Mucosa of gallbladder (tissue), 1 donor: ENCODE results near the gene MYO1F. TPM values are rescaled to one million over a fixed set of nuclear protein-coding genes. Genes with fewer than 3 reads are reported as not detected.
"Not testable (repeated sequence)": the region's sequence is repeated elsewhere in the genome, so short reads cannot be mapped to it uniquely, and the experiment has no call there.

Experiments used
- DNase-seq: peaks from one replicate; pipeline ENCODE4 v3.0.0-alpha.2; 2020; ENCODE audit warnings: low spot score
- total RNA-seq: library from RNA; stranded (reverse); gene quantifications from one replicate; pipeline ENCODE4 v1.2.1, GENCODE V29; 2021
- donor health status: DM: no; HTN: no; CAD: no.

Gene MYO1F
- total RNA-seq, 1 donor from 2014 or later, result 47.2 TPM

DNA sequence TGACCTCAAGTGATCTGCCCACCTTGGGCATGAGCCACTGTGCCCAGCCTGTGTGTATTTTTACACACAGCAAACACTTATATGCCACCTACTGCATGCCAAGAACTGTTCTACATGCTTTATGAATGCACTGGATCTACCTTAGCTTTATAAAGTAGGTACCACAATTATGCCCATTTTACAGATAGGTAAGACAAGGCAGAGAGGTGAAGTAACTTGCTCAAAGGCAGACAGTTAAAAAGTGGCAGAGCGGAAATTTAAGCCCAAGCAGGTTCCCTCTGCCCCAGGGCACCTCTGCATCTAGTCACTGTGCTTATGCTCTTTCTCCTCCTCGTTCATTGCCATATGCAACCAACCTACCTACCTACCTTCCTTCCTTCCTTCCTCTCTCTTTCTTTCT, 22.8 kb upstream of the MYO1F start:
- no peak for DNase-seq

DNA sequence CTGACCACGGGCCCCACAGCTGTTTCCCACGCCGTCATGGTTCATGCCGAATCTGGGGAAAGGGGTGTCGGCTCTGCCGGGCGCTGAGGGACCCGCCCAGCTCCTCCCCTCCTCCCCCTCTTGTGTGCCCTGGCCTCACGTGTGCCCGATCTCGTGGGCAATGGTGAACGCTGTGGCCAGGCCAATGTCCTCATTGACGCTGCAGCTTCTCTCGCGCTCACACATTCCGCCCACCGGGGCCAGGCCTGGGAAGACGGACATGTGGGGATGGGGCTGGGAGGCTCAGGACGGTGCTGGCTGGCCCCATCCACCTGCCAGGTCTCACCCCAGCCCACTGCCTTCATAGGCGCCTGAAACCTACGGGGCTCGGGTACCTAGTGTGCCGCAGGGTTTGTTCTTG, 18.9 kb upstream of the MYO1F start:
- DNase-seq, result no peak

DNA sequence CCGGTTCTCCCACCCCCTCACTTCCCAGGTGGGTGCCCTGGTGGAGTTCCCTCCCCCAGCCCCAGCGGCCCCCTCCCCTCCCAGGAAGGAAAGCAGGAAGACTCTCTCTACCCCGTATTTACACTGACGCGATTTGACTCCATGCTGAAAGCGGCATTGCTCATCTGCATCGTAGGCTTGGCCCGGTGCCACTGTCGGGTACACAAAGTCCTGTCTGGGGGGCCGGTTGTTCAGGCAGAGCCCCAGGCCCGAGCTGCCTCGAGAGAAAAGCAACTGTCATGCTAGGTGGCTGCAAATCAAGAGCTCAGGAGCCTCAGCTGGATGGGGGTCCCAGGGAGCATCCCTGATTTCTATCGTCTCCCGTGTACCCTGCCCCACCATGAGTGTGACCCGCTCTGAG, 18.4 kb upstream of the MYO1F start:
- no peak for DNase-seq

DNA sequence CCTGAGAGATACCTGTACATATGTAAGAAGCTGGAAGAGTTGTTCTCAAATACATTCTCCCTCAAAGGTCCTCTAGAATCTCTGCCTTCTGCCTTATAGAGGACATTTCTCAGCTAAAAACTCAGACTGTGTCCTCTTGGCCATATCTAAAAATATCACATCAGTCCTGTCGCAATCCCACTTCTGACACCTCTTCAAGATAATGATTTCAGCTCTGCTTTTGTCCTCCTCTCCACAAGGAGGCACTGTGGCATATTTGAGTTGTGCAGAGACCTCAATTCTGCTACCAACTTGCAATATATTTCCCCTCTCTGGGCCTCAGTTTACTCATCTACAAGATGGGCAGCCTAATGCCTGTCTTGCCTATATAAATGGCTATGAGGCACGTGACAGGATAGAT, 16.7 kb upstream of the MYO1F start:
- DNase-seq, result no peak

DNA sequence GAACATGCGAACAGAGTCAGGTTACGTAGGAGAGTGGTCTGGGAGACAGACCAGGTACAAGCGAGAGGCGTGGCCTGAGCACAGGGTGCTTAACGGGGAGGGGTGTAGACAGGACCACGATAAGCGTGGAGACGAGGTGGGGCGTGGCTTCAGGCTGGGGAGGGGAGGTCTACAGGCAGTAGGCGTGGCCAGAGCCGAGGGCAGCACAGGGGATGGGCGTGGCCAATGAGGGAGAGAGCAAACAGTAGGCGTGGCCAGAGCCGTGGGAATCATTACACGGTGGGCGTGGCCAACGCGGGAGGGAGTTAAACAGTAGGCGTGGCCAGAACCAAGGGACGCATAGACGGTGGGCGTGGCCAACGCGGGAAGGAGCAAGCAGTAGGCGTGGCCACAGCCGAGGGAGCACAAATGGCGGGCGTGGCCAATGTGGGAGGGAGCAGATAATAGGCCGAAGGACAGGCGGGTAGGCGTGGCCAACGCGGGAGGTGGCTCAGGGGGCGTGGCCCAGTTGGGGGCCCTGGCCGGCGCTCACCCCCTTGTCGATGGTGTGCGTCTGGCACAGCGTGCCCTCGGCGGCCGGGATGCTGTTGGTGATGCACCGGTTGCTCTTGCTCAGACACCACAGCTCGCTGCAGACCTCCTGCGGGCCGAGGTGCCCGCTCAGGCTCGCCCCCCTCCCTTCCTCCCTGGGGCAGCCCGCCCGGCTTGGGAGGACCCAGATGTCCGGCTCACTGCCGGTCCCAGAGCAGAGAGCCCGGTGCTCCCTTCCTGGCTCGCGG, 15.2 kb upstream of the MYO1F start:
- DNase-seq, result peak; percentile 95

DNA sequence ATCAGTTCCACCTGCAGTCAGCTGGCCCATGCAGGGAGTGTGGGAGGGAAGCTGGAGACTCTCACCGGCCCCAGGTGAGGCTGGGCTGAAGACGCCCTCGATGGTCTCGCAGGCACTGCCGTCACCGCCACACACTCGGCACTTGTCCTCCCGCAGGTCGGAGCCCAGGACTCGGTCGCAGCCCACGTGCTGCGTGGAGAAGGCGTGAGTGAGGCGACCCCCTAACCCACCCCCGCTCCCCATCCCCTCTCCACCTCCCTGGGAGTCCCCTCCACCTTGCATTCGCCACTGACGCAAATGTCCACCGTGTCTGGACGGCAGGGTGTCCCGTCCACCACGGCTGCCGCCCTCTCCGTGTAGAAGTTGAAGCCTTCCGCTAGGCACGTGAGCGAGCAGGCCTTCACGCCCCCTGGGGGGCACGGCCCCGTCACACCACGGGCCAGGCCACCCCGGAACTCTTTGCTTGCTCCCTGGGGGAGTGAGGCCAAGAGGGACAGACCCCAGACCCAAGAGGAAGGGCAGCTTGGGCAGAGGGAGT, 12.0 kb upstream of the MYO1F start:
- no peak for DNase-seq

DNA sequence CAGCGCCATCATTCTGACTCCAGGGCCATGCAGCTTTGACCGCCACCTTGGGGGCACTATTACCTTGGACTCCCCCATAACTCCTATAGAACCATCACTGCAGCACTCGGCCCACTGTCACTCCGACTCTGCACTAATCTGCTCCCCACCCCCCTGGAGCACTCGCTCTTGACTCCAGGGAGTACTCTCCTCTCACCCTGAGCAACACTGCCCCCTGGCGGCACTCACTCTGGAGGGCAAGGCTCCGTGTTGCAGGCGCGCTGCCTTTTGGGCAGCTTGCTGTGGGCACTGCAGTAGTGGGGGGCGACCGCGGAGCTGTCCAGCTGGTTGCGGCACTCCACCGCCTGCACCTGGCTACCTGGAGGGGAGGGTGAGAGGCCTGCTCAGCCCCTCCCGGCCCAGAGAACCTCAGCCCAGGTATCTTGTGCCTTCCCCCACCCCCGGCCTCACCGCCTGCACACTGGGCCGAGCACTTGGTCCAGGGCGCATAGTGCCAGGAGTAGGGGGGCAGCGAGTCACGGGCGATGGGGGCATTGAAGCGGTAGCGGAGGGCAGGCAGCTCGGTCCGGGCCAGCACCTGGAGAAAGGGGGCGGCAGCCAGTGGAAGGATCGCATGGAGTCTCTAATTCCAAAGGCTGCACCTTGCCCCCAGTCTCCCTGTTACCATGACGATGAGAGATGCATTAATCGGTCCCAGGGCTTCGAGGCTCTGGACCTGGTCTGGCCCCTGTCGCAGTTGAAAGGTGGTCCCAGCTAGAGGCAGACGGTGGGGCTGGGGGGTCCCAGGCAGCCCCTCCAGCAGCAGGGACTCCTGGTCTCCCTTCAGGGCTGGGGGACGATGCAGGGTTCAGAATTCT, 8.9 kb upstream of the MYO1F start:
- DNase-seq, result no peak

DNA sequence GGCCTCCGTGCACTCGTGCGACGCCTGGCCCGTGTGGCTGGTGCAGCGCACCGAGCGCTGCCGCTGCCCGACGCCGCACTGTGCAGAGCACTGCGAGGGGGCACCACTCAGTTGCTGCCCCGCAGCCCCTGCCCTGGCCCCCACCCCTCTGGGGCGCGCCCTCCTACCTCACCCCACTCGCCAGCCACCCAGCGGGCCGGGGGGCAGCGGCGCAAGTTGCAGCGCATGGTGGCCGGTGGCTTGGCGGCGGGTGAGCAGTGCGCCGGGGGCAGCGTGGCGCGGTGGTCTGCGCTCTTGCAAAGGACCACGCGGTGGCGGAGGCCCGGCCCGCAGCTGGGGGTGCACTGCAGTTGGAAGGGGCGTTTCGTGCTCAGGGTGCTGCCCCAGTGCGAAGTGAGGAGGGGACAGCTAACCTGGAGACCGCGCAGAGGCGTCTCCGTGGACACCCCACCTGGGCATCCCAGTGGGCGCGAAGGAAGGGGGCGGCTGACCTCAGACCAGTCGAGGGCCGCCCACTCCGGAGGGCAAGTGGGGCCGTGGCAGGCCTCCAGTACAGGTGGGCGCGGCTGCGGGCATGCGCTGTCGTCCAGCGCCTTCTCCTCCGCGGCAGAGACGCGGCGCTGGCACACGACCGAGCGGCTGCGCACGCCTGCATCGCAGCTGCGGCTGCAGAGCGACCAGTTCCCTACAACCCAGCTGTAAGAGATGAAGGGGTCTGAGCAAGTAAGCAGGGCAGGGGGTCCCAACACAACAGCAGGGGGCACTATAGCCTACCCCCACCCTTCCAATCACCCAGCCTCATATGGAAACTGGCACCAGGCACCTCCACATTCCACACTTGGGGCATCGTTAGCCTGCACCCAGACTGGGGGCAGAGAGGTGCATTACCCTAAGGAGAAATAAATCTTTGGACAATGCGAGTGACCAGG, 8.0 kb upstream of the MYO1F start:
- DNase-seq, result no peak

DNA sequence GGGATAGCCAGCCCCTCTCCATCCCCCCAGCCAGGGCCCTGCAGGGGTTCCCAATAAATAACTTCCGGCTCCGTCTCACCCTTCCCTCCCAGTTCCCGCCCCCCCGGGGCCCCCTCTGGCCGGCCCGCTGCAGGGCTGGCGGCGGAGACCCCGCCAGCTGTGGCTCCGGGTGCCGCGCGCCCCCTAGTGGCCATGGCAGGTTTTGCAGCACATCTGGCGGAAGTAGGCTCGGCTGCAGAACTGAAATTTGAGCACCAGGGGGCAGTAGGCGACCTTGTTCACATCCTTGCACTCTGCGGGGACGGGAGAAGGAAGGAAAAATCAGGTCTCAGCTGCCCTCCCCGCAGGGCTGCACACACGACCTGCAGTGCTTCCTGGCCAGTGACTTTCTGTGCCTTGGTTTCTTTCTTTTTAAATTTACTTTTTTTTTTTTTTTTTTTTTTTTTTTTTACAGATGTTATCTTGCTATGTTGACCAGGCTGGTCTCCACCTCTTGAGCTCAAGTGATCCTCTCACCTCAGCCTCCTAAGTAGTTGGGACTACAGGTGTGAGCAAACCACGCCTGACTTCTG, 3.6 kb upstream of the MYO1F start:
- peak; percentile 82 for DNase-seq

DNA sequence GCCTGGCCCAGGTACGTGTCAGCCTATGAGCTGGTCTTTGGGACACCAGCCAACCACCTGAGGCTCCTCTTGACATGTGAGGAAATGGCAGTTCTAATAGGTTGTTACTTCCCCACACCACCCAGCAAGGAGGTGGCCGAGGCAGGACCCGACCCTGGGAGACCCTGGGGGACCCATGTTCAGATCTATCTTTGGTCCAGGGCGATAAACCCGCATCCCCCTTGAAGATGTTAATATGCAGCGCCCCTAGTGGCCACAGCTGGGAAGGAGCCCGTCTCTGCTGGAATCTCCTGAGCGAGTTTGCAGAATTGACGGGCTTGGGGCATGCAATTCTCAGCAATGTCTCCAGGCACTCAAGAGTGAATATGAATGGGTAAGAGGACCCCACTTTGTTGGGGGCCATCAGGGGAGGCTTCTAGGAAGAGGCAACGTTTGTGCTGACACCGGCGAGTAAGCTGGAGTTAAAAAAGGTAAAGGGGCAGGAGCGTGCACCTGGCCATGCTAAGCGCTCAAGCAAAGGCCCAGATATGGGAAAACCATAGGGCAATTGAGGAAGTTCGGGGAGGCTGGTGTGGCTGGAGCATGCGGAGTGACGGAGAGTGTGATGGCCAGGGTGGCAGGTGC, 1.5 kb upstream of the MYO1F start:
- peak; percentile 82 for DNase-seq

DNA sequence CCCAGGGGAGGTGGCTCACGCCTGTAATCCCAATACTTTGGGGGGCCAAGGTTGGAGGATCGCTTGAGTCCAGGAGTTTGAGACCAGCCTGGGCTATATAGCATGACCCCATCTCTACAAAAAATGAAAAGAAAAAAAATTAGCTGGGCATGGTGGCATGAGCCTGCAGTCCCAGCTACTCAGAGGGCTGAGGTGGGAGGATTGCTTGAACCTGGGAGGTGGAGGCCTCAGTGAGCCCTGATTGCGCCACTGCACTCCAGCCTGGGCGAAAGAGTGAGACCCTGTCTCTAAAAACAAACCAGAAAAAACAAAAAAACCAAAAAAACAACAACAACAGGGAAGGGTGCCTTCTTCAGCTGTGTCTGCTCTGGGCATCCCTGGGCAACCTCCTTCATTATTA, 499 bp upstream of the MYO1F start:
- no peak for DNase-seq

DNA sequence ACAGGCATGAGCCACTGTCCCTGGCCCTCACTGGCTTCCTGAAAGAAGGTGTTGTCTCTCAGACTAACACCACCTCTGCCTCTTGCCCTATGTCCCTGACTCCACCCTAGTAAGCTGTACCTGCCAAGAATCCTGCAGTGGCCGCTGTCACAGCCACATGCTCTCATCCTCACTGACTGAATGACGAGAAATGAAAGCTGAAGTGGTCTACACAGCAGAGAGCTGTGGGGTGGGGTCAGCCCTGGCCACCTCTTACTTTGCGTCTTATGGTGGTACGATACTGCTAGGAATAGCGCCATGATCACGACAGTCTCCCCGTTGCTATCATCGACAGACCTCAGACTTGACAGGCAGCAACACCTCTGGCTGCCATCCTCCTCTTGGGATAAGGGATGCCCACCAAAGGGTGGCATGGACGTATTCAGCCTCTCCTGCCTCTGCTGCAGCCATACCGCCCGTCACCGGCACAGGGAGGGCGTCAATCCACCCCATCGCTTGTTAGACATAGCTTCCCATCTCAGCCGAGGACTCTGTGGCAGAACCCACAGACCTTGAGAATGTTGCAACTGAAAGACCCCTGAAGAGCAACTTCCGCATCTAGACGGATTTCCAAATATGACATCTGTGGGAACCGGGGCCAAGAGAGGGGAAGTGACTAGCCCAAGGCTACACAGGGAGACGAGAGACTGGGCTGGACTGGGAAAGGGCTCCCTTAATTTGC, 809 bp downstream of the MYO1F start:
- DNase-seq, result no peak

DNA sequence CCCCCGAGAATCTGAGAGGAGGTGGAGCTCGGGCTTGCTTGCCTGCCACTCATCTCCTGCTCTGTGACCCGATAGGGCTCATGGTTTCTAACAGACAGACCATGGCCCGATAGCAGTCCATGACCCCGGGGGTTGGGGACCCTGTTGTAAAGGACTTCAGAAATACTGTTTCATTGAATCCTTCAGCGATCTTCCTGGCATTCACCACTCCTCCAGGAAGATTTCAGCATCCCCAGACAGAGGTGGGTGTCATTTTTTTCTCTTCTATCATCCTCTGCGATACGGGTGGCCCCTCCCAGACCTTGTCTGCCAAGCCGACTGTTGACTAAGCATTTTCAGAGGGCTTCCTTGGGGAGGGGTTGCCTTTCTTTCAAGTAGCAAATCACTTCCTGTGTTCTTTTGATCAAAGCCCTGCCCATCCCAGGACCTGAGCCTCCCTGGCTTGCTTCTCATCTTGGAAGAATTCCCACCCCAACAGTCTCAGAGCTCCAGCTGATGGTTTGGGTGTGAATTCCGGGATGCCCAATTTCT, 1.7 kb downstream of the MYO1F start:
- no peak for DNase-seq

DNA sequence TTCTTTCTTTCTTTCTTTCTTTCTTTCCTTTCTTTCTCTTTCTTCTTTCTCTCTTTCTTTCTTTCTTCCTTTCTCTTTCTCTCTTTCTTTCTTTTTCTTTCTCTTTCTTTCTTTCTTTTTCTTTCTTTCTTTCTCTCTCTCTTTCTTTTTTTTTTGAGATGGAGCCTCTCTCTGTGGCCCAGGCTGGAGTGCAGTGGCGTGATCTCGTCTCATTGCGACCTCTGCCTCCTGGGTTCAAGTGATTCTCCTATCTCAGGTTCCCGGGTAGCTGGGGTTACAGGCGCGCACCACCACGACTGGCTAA, 2.7 kb downstream of the MYO1F start:
- DNase-seq, result not testable (repeated sequence)

DNA sequence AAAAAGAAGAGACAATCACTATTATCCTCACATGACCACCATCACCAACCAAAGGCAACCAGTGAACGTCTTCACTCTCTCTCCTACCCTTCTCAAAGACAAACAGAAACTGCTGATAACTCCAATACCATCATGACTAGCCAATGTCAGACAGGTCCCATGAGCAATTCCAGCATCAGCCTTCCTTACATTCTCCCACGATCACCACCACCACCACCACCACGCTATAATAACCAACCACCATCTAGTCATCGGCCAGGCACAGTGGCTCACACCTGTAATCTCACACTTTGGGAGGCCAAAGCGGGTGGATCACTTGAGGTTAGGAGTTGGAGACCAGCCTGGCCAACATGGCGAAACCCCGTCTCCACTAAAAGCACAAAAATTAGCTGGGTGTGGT, 3.9 kb downstream of the MYO1F start:
- no peak for DNase-seq

DNA sequence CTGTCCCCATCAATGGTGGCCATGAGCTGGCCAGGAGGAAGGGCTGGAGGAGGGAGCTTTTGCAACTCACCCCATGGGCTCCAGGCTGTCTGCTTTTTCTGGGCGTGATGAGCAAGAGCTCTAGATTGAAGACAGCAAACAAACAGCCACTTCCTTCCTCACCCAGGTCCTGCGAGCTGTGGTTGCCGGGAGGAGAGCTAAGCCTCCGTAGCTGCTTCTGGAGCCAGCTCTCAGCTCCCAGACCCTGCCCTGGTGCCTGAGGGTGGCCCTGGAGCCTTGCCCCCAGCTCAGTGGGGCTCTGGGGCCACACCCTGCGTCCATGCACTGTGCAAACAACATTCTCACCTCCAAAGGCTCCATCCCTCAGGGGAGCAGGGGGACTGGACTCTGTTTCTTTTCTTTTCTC, 6.2 kb downstream of the MYO1F start:
- DNase-seq, result peak; percentile 30

DNA sequence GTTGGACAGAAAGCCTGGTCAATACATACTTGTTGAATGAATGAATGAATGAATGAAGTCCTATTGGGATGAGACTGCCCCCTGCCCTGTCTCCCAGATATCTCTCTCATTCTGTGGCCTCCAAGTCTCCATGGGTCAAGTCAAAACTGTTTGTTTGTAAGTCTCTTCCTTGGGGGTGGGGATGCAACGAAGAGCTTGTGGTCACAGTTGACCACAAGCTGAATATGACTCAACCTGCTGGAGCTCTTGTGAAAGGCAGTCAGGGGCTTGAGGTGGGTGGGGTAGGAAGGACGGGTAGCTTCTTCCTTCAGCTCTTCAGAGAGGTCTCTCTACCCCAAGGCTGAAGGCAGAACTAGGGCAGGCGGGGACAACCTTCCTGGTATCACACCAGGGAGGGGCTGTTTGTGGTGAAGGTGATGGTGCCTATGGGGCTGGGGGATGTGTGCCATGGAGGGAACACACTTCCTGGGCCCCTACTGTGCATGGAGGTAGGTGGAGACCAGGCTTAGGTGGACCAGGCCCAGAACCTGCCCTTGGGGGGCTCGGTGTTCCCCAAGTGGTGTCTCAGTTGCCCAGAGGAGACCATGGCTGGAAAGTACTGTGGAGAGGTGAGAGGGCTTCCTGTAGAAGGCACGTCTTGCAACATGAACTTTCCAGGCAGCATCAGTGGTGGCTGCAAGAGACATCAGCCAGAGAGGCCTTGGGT, 8.0 kb downstream of the MYO1F start:
- peak; percentile 52 for DNase-seq

DNA sequence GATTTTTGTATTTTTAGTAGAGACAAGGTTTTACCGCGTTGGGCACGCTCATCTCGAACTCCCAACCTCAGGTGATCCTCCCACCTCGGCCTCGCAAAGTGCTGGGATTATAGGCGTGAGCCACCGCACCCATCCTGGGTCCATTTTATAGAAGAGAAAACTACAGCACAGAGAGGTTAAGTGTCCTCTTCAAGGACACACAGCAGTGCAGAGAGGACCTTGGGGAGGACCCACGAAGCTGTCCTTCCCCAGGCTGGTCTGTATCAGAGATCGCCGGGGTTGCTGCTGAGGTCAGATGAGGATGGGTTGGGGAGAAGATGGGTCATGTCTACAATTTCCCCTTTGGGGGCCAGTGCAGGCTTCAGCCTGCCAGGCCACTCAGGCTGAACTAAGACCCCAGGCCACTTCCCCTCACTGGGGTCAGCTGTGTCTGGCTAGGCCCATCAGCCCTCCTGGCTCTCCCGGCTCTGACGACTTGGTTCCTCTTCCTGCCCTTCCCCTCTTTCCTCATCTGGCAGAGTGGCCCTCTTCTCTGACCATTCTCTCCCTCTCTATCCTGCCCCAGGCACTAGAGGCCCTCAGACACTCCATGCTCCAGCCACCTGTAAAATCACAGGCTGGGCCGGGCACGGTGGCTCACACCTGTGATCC, 9.6 kb downstream of the MYO1F start:
- DNase-seq, result peak; percentile 37

DNA sequence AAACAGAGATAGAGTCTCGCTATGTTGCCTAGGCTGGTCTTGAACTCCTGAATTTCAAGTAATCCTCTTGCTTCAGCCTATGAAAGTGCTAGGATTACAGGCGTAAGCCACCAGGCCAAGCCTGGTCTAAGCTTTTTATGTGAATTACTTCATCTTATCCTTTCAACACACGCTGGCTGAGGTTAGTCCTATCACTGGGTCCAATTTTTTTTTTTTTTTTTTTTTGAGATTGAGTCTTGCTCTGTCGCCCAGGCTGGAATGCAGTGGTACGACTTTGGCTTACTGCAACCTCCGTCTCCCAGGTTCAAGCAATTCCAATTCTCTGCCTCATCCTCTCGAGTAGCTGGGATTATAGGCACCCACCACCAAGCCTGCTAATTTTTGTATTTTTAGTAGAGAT, 10.4 kb downstream of the MYO1F start:
- DNase-seq, result no peak
